Neuronal stem cell (in vitro differentiated cells): ENCODE data around the gene BCL2.
A peak's percentile ranks its signal among the peaks of the same experiment; 100 is the strongest.

ENCODE experiments used
- DNase-seq: peaks from one replicate; pipeline ENCODE4 v3.0.0-alpha.2; 2013; ENCODE audit warnings: low spot score
- H2AFZ ChIP-seq: one replicate; pipeline ENCODE4 v1.6.1; 2013; ENCODE audit warnings: mild to moderate bottlenecking, low read length, inconsistent platforms
- H2AK5ac ChIP-seq: 2 replicates; pipeline ENCODE4 v1.6.1; 2013; ENCODE audit warnings: low read depth, mild to moderate bottlenecking, inconsistent platforms, low read length, moderate library complexity, mixed read lengths
- H2BK120ac ChIP-seq: 2 replicates; pipeline ENCODE4 v1.6.1; 2013; ENCODE audit warnings: low read depth, mild to moderate bottlenecking, inconsistent platforms, low read length, moderate library complexity, mixed read lengths
- H2BK12ac ChIP-seq: one replicate; pipeline ENCODE4 v1.6.1; 2013; ENCODE audit warnings: low read length, inconsistent platforms
- H2BK15ac ChIP-seq: 2 replicates; pipeline ENCODE4 v1.6.1; 2013; ENCODE audit warnings: mild to moderate bottlenecking, low read length, inconsistent platforms, mixed read lengths
- H2BK5ac ChIP-seq: one replicate; pipeline ENCODE4 v1.6.1; 2013; ENCODE audit warnings: inconsistent platforms, mild to moderate bottlenecking, low read length, moderate library complexity
- H3K14ac ChIP-seq: one replicate; pipeline ENCODE4 v1.6.1; 2013; ENCODE audit warnings: low read length, inconsistent platforms
- H3K18ac ChIP-seq: 2 replicates; pipeline ENCODE4 v1.6.1; 2013; ENCODE audit warnings: low read length, inconsistent platforms
- H3K23ac ChIP-seq: 2 replicates; pipeline ENCODE4 v1.6.1; 2013; ENCODE audit warnings: low read depth, mild to moderate bottlenecking, mixed read lengths, low read length, inconsistent platforms; ENCODE audit not compliant: poor library complexity
- H3K27ac ChIP-seq: replicated peaks from 3 replicates; pipeline ENCODE4 v1.5.1; 2013; ENCODE audit warnings: low read length, inconsistent platforms
- H3K27me3 ChIP-seq, 3 experiments: 2 replicates each; pipeline ENCODE4 v1.6.1; 2013; ENCODE audit warnings: low read length in 3 of 3, mild to moderate bottlenecking in 2 of 3, inconsistent platforms in 1 of 3, low read depth in 1 of 3, mixed read lengths in 1 of 3, moderate library complexity in 1 of 3; ENCODE audit not compliant: control insufficient read depth in 3 of 3, insufficient read depth in 3 of 3
- H3K36me3 ChIP-seq, 2 donors: replicated peaks in 1 of 2; 2 replicates each; pipeline ENCODE4 v1.6.1; 2013; ENCODE audit warnings: low read length in 2 of 2; ENCODE audit not compliant: control insufficient read depth in 2 of 2, insufficient read depth in 2 of 2
- H3K4ac ChIP-seq: 2 replicates; pipeline ENCODE4 v1.6.1; 2013; ENCODE audit warnings: inconsistent platforms, mild to moderate bottlenecking, low read length, moderate library complexity
- H3K4me1 ChIP-seq, 2 donors: 1 replicate in 1 of 2; 2 replicates in 1 of 2; pipeline ENCODE4 v1.6.1; 2013; ENCODE audit warnings: low read length in 2 of 2, low read depth in 1 of 2; ENCODE audit not compliant: control insufficient read depth in 2 of 2, insufficient read depth in 1 of 2
- H3K4me2 ChIP-seq: one replicate; pipeline ENCODE4 v1.6.1; 2013; ENCODE audit warnings: mild to moderate bottlenecking, low read length, inconsistent platforms; ENCODE audit not compliant: insufficient read depth, poor library complexity, severe bottlenecking
- H3K4me3 ChIP-seq, 2 donors: 2 replicates each; pipeline ENCODE4 v1.5.1; 2013; ENCODE audit warnings: low read length in 2 of 2, mild to moderate bottlenecking in 2 of 2, inconsistent platforms in 1 of 2, moderate library complexity in 1 of 2
- H3K79me1 ChIP-seq: one replicate; pipeline ENCODE4 v1.6.1; 2013; ENCODE audit warnings: low read depth, mild to moderate bottlenecking, inconsistent platforms, low read length, moderate library complexity
- H3K9ac ChIP-seq: one replicate; pipeline ENCODE4 v1.6.1; 2013; ENCODE audit warnings: mild to moderate bottlenecking, low read depth, low read length, inconsistent platforms; ENCODE audit not compliant: poor library complexity
- H3K9me3 ChIP-seq, 2 donors: replicated peaks in 1 of 2; 2 replicates each; pipeline versions ENCODE3 to v1.6.1; 2013; ENCODE audit warnings: low read length in 2 of 2, mild to moderate bottlenecking in 2 of 2, inconsistent platforms in 1 of 2, low read depth in 1 of 2, mixed read lengths in 1 of 2, moderate library complexity in 1 of 2; ENCODE audit not compliant: control insufficient read depth in 2 of 2, insufficient read depth in 1 of 2
- H4K8ac ChIP-seq: one replicate; pipeline ENCODE4 v1.6.1; 2013; ENCODE audit warnings: low read depth, mild to moderate bottlenecking, inconsistent platforms, low read length, moderate library complexity
- H4K91ac ChIP-seq: one replicate; pipeline ENCODE4 v1.6.1; 2013; ENCODE audit warnings: low read length, low read depth, mild to moderate bottlenecking, inconsistent platforms; ENCODE audit not compliant: poor library complexity
- WGBS, 2 donors: extraction: QIAGEN DNeasy Blood & Tissue Kit; methylation state at CpG; one replicate each; pipeline ENCODE4 v1.1.7; 2013; ENCODE audit warnings: missing lambda C conversion rate in 2 of 2, mixed read lengths in 1 of 2; ENCODE audit not compliant: insufficient read length in 2 of 2, insufficient replicate concordance in 1 of 2; ENCODE audit errors: extremely low coverage in 2 of 2; 5-methylcytosine and 5-hydroxymethylcytosine counted together

Gene BCL2

DNA sequence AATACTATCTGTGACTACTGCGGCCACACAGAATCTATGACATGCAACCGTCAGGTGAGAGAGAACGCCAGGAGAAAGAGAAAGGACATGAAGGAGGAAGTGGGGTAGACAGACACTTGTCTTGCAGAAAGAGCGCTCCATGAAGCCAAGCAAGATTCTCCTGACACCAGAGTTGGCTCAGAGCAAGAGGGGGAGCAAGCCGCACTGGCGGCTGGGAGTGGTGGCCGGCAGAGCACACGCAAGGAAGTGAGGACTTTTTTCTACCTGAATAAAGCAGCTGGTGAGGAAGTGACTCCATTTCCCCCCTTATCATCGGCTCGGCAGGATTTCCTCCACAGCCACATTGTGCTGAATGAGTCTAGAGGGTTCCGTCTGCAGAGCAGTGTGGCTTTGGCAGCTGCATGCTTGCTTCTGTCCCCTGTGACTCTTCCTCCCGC lies 181.6 kb downstream of the BCL2 start:
- Histone ChIP-seq H4K8ac (no peak overlapping the region), H2AFZ (no peak overlapping the region), H3K27me3 (no peaks in the 10 kb centered on the region), H3K4me1 (peaks cover 3 to 10% of the 10 kb centered on the region in 2 donors), H3K36me3 (no peaks in the 10 kb centered on the region), H3K9me3 (no peaks in the 10 kb centered on the region), H2BK5ac (no peak overlapping the region), H2BK120ac (no peak overlapping the region), H3K18ac (peak overlapping the region; percentile 1), H4K91ac (no peak overlapping the region), H2AK5ac (no peak overlapping the region), H3K9ac (no peak overlapping the region), H3K14ac (no peak overlapping the region), H3K4me3 (no peak overlapping the region), H3K79me1 (no peaks in the 10 kb centered on the region), H3K4me2 (no peak overlapping the region), H2BK12ac (no peak overlapping the region), H3K23ac (no peak overlapping the region), H3K4ac (no peak overlapping the region), H2BK15ac (no peak overlapping the region), H3K27ac (no peak overlapping the region)
- DNase-seq = no peak
- no CpG with 5 or more reads among the region's 12 CpGs for WGBS, 2 donors

DNA sequence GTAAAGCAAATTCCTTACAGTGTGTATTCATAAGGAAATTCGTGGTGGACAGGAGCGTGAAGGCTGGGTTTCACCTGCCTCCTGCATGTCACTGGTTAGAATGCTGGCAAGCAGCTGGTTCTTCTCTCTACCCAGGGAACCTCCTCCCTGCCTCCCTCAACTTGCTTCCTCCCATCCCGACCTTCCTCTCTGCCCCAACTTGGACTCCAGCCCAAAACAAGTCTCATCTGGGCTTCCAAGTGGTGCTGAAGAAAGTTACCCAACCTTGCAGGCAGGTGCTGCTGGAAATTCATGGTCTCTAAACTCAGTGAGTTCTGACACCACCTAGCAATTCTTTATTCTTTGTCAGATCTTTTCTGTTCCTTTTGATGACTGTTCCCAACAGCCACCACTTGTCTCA lies 184.5 kb downstream of the BCL2 start:
- Histone ChIP-seq H3K14ac (no peak overlapping the region), H3K9me3 (no peaks in the 10 kb centered on the region), H2AK5ac (no peak overlapping the region), H3K4me1 (peaks cover 0 to 10% of the 10 kb centered on the region in 2 donors), H4K91ac (no peak overlapping the region), H3K27me3 (no peaks in the 10 kb centered on the region), H2BK12ac (no peak overlapping the region), H2BK15ac (no peak overlapping the region), H3K4ac (no peak overlapping the region), H3K4me3 (no peak overlapping the region), H4K8ac (no peak overlapping the region), H3K4me2 (no peak overlapping the region), H2BK120ac (no peak overlapping the region), H3K23ac (no peak overlapping the region), H3K9ac (no peak overlapping the region), H2AFZ (no peak overlapping the region), H3K36me3 (no peaks in the 10 kb centered on the region), H3K18ac (no peak overlapping the region), H2BK5ac (no peak overlapping the region), H3K27ac (no peak overlapping the region), H3K79me1 (no peaks in the 10 kb centered on the region)
- no CpG with 5 or more reads among the region's 3 CpGs for WGBS, 2 donors
- DNase-seq = no peak

DNA sequence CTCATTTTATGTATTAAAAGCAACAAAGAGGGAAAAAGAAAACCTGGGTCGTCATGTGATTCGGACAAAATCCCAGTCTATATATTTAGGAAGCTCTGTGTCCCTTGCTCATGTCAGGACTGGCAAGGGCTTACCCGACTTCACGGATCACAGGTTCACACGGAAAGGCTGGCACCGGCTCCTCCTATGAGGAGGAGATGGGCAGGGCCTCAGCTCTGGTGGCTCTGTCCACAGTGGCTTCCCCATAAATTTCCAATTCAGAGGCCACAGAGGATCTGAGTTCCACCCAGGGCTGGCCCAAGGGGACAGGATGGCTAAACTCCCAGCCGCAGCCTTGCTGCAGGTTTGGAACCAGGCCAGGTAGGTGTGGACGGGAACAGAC lies 186.8 kb downstream of the BCL2 start:
- Histone ChIP-seq H3K36me3 (peaks cover 0 to 3% of the 10 kb centered on the region in 2 donors), H3K4me2 (no peak overlapping the region)

DNA sequence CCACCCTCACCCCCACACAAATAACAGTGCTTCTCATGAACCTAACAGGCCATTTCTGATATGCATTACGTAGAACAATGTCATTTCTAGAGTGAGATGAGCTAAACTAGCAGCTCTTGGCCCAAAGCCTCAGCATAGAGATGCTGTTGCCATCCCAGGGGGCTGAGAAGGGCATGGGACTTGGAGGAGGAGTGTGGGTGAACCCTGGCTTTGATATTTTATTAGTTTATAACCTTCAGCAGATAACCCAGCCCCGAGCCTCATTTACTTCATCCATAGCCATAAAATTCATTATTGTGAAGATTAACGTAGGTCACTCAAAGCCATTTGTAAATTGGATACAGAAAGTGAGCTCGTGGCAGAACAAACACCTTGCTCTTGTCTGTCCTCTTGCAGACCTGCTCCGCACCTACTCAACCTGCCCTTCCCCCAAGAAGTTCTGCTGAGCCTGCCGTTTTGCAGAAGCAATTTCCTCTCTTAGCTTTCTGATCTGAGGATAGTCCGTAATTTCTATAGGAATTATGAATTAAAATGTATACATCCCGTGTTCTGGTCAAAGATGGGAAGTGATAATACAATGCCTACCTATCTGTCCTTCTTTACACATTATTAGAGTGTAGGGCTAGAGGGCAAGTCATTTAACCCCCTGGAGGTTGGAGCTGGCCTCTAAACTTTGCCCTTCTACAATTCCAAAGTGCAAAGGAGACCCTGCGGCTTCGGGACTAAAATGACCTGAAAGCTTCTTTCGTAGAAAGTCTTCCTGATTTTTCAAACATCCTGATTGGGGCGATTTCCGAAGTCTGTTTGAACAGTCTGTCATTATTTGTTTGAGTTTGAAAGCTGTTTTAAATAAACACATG lies 187.4 kb downstream of the BCL2 start:
- WGBS, 2 donors = no CpG with 5 or more reads among the region's 13 CpGs
- Histone ChIP-seq H4K91ac (no peak overlapping the region), H3K14ac (no peak overlapping the region)

More for the DNA sequence above, 186.8 kb downstream of the BCL2 start:
- no peak overlapping the region for H3K9ac ChIP-seq
- no peak overlapping the region for H3K18ac ChIP-seq
- H3K9me3 ChIP-seq = no peaks in the 10 kb centered on the region
- H3K79me1 ChIP-seq = no peaks in the 10 kb centered on the region
- no peak overlapping the region for H4K91ac ChIP-seq
- no peak overlapping the region for H2BK12ac ChIP-seq
- H2AK5ac ChIP-seq = no peak overlapping the region
- no peak overlapping the region for H4K8ac ChIP-seq
- no peak overlapping the region for H3K27ac ChIP-seq
- H2AFZ ChIP-seq = no peak overlapping the region
- H3K23ac ChIP-seq = no peak overlapping the region
- no CpG with 5 or more reads among the region's 8 CpGs for WGBS, 2 donors
- no peak for DNase-seq
- no peak overlapping the region for H3K4ac ChIP-seq
- H3K4me1 ChIP-seq = peaks cover 0 to under 1% of the 10 kb centered on the region in 2 donors
- H3K4me3 ChIP-seq = no peak overlapping the region
- no peak overlapping the region for H3K14ac ChIP-seq
- H2BK120ac ChIP-seq = no peak overlapping the region
- H3K27me3 ChIP-seq = no peaks in the 10 kb centered on the region
- H2BK15ac ChIP-seq = no peak overlapping the region
- no peak overlapping the region for H2BK5ac ChIP-seq

More for the DNA sequence above, 187.4 kb downstream of the BCL2 start:
- H3K36me3 ChIP-seq = peaks cover 0 to 8% of the 10 kb centered on the region in 2 donors
- no peak overlapping the region for H3K4me2 ChIP-seq
- DNase-seq = no peak
- peaks cover 0 to 3% of the 10 kb centered on the region in 2 donors for H3K9me3 ChIP-seq
- H3K79me1 ChIP-seq = no peaks in the 10 kb centered on the region
- H4K8ac ChIP-seq = no peak overlapping the region
- no peak overlapping the region for H3K27ac ChIP-seq
- H2BK120ac ChIP-seq = no peak overlapping the region
- no peak overlapping the region for H3K9ac ChIP-seq
- H2AK5ac ChIP-seq = no peak overlapping the region
- H2BK15ac ChIP-seq = no peak overlapping the region
- no peak overlapping the region for H3K18ac ChIP-seq
- H3K4me3 ChIP-seq = no peak overlapping the region
- no peak overlapping the region for H2BK5ac ChIP-seq
- no peak overlapping the region for H2AFZ ChIP-seq
- H3K4ac ChIP-seq = no peak overlapping the region
- no peak overlapping the region for H2BK12ac ChIP-seq
- no peaks in the 10 kb centered on the region for H3K4me1 ChIP-seq
- H3K23ac ChIP-seq = no peak overlapping the region
- H3K27me3 ChIP-seq = no peaks in the 10 kb centered on the region
